ENCODE results near the gene LMX1A. TPM values are rescaled to one million over a fixed set of nuclear protein-coding genes. Genes with fewer than 3 reads are reported as not detected.

LMX1A gene
- total RNA-seq, 1 donor from 2014 or later, result not detected

DNA sequence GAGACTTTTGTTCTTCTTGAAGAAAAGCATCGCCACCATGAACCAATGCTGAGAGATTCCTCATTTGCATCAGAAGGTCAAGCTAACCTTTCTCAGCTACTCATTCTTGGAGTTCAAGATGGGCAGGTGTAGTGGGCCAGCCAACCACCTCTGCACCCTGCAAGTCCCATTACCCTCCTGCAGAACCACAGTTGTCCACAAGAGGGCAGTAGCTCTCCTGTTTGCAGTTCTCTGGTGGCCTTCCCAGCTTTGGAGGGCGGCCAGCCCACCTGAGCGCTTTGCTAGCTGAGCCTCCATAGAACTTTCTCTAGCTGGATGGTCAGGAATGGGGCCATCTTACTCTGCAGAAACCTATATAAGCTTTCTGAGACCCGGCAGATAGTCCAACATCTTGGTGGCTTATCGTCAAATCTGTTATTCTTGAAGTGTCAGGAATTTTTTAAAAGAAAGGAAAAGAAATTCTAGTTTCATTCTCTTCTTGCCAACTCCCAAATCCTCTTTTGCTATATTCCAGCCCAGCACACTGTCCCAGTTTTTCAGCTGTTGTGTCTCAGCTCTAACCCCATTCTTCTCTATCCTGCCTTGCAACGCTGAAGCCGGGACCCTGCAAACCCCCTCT, 11.0 kb upstream of the LMX1A start:
- peak; percentile 71 to 80 for DNase-seq (ENCODE audit: low read depth in 2 of 2)

DNA sequence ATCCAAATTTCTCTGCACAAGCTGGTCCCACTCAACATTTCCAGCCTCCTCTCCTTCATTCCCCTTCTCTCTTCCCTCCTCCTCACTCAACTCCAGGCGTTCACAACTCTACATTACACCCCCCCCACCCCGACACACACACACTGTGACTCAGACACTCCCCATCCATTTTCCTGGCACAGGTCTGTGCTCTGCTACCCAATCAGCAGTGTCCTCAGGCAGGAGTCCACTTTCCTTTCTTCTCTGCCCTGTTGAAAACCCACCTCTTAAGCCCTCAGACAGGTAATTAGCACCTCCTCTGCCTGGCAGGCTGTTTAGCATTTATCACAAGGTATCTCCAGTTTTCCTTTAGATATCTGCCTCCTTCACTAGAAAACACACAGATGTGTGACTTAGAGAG, 8.8 kb upstream of the LMX1A start:
- DNase-seq (ENCODE audit: low read depth in 2 of 2), result no peak

DNA sequence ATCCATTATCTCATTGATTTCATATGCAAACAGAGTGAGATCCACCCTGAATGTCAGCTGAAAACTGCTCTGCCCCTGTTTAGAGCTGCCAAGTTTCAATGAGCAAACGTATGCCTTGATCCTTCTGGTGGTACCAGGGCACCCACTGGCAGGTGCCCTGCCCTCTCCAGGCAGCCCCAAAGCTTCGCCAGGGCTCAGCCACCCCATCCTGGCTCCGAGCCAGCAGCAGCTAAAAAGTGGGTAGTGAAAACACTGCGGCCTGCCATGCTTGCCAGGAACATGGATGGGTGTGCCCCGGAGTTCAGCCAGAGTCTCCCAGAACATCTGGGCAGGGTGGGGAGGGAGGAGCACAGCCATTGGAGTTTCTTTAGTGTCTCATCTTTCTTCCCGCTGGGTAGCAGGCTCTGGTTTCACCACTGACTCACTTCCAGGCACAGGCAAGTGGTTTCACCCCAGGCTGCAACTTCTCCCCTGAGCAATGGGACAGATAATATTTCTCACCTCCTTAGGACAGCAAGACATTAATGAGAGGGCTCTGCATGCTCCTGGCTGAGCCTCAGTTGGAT, 8.1 kb upstream of the LMX1A start:
- DNase-seq (ENCODE audit: low read depth in 2 of 2), result no peak

DNA sequence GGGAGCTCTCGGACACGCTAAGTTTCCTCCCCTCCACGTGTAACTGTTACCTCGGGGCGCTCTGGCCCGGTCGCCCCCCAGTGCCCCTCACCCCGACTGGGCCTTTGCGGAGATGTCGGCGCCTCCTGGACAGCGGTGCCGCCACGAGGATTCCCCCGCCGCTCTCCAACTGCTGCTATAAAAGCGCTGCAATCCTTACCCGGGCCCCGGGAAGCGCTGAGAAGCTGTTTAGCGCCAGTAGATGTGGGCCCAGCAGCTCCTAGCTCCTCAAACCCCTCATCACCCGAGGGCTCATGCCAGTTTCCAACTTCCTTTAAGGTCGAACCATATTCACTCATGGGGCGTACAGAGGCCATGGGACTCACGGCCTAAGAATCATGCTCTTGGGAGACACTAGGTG, 361 bp upstream of the LMX1A start:
- DNase-seq (ENCODE audit: low read depth in 2 of 2), result no peak

DNA sequence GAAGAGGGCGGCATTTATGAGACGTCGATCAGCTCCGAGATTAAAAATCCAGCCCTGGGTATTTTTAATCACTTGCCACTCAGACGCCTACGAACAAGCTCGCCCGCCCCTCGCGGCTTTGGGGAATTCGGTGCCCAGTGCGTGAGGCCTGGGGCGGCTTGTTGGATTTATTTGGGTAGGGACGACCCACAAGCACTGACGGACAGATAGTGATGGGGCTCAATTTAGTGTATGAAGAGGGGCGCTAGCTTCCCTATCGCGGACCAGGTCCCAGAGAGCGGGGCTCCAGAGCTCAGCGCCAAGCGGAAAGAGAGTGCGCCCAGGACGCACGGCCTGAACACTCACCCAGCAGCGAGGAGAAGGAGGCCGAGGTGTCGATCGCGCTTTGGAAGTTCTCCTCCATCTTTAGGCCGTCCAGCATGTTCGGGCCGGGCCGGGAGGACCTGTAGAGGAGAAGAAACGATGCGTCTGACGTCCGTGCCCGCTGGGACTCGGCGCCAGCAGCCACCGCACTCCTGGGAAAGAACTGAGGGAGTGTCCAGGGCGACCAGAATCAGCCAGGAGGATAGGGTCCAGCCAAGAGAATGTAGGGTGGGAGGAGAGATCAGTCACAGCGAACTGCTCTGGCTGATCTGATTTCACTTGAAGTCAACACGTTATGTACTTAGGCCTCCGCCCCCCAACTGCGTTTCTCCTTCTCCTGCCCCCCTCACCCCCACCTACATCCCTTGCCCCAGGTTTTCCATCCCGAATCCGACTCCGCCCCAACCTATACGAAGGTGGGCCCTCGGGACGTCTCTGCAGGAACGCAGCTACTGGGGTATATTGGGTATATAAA, 1.2 kb downstream of the LMX1A start:
- DNase-seq (ENCODE audit: low read depth in 2 of 2), result no peak

DNA sequence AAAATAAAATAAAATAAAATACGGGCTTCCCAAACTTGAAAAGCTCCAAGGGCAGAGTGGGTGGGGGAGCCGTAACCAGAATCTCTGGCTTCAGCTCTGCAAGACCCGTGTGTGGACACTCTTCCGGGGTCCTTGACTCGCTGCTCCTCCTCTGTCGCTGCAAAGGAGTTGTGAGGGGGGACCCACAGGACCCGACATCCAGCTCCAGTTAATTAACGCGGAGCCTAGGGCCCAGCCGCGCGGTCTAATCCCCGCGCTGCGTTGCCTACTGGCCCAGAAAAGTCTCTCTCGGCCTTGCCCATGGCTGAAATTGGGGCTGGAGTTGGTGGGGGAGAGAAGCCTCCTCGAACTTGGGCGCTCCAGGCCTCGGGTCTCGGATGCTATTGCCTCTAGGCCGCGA, 1.8 kb downstream of the LMX1A start:
- DNase-seq (ENCODE audit: low read depth in 2 of 2), result no peak

DNA sequence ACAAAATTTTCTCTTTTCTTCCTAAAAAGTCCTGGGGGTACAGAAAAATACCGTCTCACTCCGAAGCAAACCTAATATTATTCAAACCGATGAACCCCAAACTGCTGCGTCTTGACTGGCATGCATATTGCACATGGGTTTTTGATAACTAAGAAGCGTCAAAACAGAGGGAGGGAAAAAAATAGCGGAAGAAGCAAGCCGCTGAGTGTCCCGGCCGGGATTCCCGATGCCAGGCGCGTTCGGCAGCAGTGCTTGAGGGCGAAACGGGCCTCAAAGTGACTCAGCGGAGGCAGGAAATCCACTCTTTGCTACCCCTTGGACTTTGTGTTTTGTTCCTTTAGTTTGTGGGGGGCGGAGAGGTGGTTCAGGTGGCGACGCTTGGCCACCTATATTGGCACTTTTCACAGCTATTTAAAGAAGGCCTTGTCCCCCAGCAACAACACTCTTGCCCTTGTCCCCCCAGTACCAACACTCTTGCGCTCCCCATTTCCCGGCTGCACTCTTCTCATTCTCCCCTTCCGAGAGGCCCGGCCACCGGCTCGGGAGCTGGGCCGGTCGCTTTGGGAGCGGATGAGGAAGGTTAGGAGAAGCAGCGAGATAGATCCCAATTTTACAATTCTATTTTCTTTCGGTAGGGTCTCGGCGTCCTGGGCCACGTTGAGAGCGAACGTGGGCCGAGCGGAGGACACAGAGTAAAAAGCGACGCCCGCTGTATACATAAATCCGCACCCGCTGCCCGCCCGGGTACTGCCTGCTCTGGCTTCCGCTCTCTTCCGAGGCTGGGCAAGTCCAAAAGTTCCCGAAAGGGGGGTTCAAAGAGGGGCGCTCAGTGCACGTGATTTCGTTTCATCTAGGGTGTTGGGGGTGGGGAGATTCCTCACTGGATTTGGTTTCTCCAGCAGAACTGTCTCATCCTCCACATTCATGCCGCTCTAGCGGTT, 2.5 kb downstream of the LMX1A start:
- no peak for DNase-seq (ENCODE audit: low read depth in 2 of 2)

DNA sequence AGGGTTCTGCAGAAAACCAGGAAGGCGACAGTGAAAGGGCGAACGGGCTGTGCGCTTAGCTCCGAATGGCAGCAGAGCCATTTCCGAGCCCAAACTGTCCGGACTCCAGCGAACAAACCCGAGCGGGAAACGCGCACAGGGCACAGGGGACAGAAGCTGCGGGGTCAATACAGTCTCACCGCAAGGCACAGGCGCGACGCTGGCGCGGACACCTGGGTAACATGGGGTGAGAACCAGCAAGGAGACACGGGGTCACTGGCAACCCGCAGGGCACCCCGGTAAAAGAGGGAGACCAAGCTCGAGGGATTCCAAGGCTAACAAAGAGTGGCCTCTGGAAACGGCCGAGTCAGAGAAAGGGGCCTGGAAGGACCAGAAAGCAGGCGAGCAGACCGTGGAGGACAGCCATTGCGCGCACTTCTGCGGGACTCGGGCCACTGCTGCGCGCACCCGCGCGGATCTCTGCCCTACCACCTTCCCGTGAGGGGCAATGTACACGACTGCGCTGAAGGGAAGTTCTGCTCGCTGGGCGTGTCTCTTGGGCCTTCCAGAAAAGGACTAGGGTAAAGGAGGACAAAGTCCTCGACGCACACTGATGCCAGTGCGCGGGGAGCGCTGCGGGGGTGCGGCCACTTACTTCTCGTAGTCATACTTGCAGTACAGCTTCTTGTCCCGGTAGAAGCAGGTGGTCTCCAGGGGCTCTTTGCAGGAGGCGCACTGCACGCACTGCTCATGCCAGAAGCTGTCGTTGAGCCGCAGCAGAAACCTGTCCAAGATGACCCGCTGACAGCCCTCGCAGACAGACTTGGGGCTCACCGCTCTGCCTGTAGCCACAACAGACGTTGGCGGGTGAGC, 3.8 kb downstream of the LMX1A start:
- no peak for DNase-seq (ENCODE audit: low read depth in 2 of 2)

DNA sequence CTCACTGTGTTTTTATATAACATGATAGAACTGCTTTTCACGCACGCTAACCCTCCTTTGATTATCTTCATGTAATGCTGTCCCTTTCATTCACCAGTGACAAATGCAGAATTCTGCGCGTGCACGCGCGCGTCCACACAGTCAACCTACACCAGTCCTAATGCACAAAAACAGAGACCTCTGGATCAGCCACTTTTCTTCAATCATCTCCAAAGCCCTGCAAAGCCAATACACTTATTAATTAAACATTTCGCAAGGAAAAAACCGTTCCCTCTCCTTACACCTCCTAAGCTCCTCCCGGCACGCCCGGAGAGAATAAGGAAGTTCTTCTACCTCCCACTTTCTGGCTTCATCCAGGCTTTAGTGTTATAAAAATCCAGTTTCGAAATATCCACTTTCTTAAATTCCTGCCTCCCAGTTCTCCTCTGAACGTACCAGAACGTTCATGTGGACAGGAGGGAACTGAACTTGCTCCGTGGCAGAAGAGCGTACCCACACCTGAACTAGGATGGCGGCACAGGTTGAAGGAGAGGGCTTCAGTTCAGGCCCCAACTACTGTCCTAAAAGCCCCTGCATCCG, 4.6 kb downstream of the LMX1A start:
- no peak for DNase-seq (ENCODE audit: low read depth in 2 of 2)

DNA sequence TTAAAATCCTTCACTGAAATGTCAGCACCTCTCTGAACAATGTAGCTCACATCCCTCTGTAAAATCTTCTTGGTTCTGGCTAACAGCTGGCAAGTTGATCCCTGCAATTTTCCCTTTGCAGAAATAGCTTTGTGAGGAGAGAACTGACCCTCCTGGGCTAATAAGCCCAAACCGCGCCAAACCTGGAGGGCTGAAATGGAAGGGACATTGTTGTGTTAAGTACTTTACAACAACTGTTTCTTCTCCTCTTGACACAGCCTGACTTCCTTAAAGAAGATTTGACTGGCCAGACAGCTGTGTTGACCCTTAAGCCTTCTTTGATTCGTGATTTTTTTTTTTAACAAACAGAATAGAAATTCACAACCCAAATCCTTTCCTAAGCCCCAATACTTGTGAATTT, 5.7 kb downstream of the LMX1A start:
- no peak for DNase-seq (ENCODE audit: low read depth in 2 of 2)

DNA sequence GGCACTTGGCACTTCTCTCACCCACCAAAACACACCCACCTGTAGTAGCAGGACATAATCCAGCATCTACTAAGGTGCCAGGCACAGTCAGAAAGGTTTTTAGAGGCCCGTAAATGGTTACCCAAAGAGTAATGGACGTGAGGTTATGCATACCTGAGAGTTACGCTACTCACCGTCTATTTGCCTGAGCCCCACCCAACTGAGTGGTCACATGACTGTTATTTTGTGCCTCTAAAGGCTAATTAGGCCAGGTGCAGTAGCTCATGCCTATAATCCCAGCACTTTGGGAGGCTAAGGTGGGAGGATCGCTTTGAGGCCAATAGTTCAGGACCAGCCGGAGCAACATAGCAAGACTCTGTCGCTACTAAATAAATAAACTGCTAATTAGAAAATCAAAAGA, 11.0 kb downstream of the LMX1A start:
- DNase-seq (ENCODE audit: low read depth in 2 of 2), result no peak

DNA sequence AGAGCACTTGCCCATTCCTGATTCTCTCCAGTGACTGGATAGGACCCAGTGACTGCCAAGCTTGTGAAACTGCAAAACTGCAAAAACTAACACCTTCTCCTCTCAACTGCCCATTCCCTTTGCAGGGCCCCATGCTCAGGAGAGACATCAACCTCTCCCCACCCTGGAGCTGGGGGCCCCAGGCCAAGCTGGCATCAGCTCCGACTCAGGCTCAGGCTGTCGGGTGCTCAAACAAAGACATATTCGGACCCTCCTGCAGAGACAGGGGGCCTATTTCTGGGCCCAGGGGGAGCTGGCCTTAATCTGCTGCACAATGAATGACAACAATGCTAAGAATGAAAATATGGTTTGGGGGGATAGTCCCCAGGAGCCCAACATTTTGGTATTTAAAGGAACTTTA, 11.8 kb downstream of the LMX1A start:
- DNase-seq (ENCODE audit: low read depth in 2 of 2), result no peak

DNA sequence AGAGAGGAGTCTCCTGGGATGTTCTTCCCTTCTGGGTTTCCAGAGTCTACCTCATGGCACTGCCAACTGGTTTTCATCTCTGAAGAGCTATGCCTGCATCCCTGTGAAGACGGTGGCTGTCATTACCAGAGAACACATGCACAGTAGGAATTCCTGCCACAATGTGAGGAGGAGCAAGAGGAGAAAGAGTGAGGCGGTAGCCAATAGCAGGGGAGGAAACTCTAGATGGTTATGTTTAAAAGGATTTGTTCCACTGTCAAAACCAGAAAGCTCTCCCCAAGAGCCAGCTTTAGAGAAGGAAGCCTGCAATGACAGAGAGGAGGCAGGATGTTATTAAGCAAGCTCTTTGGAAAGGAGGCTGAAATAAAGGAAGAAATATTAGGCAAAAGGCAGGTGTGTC, 12.3 kb downstream of the LMX1A start:
- no peak for DNase-seq (ENCODE audit: low read depth in 2 of 2)

DNA sequence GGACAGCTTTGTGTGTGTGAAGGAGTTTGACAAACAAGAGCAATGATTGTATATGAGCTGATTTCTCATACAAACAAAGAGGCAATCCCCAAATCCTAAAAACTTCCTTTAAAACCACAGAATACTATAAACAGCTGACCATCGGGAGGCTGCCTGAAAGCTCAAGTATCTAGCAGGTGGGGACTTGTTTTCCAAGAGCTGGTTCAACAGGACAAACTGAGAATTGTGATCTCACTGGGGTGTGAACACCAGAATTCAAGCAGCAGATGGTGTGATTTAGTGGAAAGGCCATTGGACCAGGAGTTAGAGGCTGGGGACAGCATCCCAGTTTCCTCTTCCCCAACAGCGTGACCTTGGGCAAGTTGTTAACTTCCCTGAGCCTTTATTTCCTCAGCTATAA, 13.9 kb downstream of the LMX1A start:
- no peak for DNase-seq (ENCODE audit: low read depth in 2 of 2)

DNA sequence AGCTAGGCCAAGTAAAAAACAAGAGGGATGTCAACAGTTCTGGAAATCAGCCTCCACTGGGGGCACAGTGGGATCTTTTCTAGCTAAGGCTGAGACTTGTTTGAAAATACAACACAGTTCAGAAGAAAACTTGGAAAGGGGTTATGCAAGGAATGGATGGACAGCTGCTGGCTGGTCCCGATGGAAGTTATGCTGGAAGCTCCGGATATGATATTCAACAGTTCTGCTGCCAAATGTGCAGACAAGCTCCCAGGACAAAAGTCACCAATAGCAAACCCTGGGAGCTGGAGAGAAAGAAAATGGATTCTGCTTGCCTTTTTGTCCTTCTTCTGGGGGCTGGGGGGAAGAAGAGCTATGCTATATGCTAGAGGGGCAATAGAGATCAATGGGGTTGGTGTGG, 14.3 kb downstream of the LMX1A start:
- DNase-seq (ENCODE audit: low read depth in 2 of 2), result no peak

DNA sequence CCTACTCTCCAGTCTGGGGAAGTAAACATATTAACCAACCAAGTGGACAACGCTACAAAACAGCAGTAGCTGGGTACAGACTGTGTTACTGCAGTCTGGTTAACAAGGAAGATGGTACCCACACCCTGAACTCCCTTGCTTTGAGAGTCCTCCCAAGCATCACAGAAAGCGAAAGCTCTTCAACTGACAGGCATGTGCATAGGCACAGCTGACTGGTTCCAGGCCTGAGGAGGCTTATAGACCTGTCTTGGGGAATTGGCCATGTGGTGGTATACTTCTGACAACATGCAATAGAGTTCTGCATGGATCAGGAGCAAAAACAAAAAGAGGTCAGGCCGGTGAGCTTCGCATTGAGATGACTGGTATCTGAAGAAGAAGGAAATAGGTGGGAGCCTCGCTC, 17.4 kb downstream of the LMX1A start:
- DNase-seq (ENCODE audit: low read depth in 2 of 2), result no peak

DNA sequence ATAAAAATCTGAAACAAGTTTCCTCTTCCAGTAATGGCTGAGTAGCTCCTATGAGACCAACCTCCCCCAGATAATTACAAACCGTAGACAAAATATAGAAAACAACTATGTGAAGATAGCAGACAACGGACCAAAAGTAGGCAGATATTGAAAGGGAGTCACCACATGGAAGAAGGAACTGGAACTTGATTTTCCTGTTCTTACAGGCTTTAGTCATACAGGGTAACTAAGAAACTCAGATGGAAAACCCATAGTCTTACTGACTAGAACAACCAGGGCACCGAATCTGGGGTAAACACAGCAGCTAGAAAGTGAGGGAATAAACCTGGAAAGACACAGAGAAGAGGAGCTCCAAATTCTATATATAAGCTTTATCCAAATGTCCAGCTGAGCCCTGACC, 26.0 kb downstream of the LMX1A start:
- no peak for DNase-seq (ENCODE audit: low read depth in 2 of 2)

DNA sequence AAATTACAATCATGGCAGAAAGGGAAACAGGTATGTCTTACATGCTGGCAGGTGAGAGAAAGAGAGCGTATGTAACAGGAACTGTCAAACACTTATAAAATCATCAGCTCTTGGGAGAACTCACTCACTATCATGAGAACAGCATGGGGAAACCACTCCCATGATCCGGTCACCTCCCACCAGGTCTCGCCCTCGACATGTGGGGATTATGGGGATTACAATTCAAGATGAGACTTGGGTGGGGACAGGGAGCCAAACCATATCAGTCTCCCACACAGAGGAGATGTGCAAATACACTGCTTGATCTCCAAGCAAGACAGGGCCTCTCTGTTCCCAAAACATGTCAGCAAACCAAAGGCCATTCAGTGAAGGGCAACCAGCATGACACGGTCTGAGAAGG, 27.4 kb downstream of the LMX1A start:
- DNase-seq (ENCODE audit: low read depth in 2 of 2), result no peak

DNA sequence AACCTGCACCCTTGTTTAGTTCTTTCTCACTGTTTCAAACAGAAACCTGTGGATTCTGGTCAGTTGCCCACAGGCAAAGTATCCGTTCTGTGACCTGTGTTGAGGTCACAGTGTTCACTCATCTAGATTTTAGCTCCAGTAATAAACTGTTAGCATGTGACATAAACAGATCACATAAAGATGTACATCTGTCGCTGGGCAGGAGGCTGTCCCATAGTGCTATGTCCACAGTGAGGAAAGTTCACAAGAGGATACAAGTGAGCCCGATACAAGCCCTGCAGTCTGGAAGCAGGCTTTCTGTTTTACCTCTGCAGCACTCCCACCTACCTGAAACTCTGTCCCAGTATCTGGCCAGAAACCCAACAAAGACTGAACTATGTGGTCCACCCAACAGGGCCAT, 28.4 kb downstream of the LMX1A start:
- DNase-seq (ENCODE audit: low read depth in 2 of 2), result no peak

DNA sequence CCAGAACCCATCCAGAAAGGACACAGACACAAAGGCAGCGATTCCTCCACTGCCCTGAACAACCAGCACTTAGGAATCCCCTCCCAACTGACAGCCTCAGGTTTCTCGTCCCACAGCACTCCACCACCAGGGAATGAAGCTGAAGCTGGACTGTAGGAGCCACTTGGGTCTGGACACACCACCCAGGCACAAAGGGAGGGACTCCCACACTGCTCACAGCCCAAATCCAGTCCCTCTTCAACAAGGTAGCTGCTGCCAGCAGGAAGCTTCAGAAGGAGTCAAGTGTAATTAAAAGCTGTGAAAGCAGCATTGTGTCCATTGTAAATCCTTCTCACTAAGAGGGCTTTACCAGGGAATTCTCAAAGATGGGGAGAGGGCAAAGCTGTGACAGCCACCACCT, 29.0 kb downstream of the LMX1A start:
- no peak for DNase-seq (ENCODE audit: low read depth in 2 of 2)

Data from dermis microvascular lymphatic vessel endothelial cell (primary cell).